Endothelial cell of hepatic sinusoid (primary cell): ENCODE results near the gene ANKS3.
"Not testable (repeated sequence)": the region's sequence is repeated elsewhere in the genome, so short reads cannot be mapped to it uniquely, and the experiment has no call there.

Experiments used
- in situ Hi-C: cut with HindIII; loops from 2 replicates; pipeline ENCODE4 v1.10.0; 2017; ENCODE audit warnings: low sequenced_read_pairs

ANKS3 gene

DNA sequence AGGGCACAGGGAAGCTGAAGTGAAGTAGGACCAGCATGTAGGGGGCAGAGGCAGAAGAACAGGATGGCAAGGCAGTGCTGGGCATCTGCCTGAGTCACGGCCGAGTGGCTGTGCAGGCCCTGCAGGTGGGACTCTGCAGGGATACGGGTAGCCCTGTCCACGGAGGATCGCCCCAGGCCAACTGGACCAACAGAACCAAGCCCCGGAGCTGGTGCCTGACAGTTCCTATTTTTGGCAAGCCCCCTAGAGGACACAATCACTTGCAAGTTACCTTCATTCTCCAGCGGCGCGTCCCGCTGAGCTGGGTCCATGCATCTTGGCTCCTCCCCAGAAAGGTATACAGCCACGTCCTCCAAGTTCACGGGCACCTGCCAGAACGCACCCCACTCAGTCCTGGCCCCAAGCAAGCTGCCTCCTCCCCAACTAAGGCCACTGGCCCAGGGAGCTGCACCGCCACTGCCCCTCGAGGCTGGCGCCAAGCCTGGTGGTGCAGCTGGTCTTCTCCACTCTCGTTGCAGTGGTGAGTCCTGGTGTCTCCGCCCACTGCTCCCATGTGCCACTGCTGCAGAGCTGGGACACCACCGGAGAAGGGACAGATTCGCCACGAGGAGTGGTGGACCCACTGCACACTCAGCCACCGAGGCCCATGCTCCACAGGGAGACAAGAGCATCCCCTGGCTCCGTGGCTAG, 26.3 kb upstream of the ANKS3 start:
- in situ Hi-C loops = no loop called here

DNA sequence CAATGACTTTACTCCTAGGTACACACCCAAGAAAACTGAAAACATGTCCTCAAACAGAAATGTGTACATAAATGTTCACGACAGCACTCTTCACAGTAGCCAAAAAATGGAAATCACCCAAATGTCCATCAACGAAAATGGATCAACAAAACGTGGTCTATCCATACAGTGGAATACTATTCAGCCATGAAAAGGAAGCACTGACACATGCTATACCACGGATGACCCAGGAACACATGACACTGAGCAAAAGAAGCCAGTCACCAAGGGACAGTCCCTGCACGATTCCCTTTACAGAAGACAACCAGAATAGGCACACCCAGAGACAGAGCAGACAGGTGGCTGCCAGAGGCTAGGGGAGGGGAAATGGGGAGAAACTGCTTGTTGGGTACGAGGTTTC, 21.6 kb upstream of the ANKS3 start:
- in situ Hi-C loops = no loop called here

DNA sequence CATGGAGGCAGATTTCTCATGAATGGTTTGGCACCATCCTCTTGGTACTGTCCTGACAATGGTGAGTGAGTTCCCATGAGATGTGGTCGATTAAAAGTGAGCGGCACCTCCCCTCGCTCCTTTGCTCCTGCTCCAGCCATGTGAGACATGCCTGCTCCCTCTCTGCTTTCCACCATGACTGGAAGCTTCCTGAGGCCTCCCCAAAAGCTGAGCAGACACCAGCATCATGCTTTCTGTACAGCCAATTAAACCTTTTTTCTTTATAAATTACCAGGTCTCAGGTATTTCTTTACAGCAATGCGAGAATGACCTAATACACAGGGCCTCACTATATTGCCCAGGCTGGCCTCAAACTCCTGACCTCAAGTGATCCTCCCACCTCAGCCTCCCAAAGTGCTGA, 20.8 kb upstream of the ANKS3 start:
- in situ Hi-C loops = no loop called here

DNA sequence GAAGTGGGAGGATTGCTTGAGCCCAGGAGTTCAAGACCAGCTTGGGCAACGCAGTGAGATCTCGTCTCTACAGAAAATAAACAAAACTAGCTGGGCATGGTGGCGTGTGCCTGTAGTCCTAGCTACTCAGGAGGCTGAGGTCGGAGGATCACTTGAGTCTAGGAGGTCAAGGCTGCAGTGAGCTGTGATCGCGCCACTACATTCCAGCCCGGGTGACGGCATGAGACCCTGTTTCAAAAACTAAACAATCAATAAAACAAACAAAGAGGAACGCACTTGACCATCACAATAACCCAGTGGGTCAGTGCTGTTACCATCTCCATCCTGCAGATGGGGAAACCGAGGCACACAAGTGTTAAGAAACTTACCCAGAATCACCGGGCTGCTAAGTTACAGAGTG, 19.2 kb upstream of the ANKS3 start:
- in situ Hi-C loops = no loop called here

DNA sequence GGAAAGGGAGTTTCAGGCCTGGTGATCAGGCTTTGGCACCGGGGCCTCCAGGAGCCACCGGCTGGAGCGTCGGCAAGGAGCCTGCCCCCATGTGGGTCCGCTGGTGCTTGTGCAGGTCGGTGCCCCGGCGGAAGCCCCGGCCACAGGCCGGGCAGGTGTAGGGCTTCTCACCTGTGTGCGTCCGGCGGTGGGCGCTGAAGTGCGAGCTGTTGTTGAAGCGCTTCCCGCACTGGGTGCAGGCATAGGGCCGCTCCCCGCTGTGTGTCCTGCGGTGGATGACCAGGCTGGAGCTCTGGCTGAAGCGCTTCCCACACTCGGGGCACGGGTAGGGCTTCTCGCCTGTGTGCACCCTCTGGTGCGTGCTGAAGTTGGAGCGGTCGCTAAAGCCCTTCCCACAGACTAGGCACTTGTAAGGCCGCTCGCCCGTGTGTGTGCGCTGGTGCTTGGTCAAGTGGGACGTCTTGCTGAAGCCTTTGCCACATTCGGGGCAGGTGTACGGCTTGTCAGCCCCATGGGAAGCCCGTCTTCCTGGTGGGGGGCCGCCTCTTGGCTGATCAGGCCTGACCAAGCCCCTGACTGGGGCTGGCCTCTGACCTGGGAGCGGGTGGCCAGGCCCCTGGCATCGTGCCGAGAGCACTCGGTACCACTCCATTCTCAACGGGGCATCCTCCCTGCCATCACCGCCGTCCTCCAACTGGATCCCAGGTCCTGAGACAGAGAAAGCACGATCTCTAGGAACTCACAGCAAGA, 18.5 kb upstream of the ANKS3 start:
- in situ Hi-C loops = no loop called here

DNA sequence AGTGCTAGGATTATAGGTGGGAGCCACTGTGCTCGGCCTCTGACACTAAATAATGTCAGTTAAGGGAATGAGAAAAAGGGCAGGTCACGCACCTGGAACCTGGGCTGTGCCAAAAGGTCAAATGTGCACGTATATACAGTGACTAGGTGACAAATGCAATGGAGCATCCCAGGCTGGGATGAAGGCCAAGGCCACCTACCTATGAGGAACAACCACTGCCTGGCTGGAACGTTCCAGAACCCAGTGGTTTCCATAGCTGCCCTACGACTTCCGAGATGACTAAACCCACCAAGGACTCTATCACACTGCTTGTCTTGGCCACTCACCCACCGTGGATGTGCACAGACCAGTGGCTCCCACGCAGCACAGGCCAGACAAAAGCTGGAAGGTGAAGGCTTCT, 16.8 kb upstream of the ANKS3 start:
- in situ Hi-C loops = no loop called here

DNA sequence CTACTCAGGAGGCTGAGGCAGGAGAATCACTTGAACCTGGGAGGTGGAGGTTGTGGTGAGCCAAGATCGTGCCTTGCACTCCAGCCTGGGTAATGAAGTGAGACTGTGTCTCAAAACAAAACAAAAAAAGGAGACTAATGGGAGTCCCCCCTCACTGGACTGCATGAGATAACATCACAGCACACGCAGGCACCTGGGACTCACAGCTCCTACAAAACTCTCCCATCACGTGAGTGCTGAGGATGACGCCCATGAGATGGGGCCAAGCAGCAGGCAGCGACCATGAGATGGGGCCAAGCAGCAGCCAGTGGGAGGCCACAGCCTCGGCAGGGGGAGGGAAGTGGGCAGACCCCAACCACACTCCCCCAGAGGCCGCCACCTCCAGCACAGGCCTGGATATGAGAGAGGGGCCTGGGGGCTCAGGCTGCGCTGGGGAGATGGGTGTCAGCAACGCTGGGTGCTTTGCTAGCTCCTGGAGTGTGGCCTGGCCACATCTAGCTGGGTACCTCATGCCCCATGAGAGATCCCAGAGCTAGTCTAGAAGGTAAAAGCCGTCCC, 15.7 kb upstream of the ANKS3 start:
- in situ Hi-C loops = no loop called here

DNA sequence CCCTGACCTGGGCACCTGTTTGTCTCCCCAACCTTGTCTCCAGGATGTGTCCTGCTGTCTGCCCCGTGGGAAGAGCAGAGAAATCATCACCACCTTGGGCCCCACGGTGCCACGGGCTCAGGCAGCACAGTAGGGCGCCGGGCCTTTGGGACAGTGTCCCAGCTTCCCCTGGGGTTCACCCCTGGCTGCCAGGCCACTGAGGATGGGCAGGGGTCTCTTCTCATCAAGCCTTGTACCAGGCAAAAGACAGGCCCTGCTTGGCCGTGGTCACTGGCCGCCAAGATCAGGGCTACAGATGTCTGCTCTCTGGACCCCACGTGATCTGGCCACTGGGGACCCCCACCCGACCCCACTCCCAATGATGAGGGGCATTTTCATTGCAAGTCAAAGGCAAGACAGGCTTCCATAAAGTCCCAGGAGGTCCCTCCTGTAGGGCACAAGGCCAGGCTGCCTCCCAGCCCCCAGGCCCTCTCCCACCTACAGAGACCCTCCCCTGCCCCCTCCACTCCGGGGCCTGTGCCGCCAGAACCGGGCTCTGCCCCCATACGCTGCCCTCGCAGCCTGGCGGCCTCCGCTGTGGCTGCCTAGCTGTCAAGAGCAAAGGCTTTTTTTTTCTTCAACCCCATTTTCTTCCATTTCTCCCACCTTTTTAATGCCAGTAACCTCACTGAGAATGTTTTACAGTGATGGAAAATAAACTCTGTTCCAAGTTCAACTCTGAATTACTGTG, 14.8 kb upstream of the ANKS3 start:
- in situ Hi-C loops = no loop called here

DNA sequence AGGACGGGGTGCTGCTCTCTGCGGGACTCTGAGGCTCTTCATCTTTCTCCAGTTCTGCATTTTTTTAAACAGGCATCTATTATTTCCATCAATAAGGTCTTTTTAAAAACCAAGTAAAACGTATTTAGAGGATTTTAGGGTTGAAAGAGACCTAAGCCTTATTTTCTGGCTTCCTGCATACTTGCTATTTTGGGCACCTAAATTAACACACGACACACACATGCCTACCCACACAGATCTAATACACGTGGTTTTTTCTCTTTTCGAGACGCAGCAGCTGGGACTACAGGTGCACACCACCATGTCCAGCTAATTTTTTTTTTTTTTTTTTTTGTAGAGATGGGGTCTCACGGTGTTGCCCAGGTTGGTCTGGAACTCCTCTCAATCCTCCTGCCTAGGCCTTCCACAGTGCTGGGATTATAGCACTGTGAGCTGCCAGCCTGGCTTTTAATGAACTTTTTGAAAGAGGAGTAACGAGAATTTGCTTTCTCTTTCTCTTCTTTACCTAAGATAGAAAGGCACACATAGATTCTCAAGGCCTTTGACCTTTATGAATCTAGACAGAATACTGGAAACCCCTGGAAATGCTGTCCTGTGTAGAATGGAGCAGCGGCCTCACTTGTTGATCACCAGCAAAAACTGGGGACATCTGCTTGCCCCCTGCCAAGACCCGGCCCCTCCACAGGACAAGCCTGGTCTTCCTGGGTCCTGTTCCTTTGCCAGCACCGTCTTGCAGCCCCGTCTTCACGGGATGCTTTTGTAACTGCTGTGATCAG, 14.0 kb upstream of the ANKS3 start:
- in situ Hi-C loops = no loop called here

DNA sequence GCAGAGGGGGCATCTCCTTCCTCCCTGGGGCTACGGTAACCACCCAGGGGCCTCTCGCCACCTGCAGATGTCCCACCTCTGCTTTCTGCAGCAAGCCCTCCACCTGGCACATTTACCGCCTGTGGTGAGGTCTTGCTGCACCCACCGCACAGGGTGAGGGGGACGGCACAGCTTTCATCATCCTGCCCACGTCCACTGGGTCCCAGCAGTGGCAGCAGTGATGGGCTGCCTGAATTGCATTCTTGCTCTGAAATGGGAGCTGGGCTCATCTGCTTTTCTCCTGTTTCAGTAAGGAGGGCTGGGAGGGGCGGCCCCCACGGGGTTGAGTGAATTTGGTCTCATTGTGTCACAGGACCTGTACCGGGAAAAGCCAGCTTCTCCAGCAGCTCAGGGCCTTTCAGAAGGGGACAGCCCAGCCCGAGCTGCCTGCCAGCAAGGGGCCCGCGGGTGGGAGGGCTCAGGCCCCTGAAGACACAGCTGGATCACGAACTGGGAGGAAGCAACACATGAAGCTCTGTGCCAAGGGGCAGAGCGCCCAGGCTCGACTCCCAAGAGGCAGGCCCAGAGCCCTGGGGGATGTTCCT, 13.0 kb upstream of the ANKS3 start:
- in situ Hi-C loops = no loop called here

DNA sequence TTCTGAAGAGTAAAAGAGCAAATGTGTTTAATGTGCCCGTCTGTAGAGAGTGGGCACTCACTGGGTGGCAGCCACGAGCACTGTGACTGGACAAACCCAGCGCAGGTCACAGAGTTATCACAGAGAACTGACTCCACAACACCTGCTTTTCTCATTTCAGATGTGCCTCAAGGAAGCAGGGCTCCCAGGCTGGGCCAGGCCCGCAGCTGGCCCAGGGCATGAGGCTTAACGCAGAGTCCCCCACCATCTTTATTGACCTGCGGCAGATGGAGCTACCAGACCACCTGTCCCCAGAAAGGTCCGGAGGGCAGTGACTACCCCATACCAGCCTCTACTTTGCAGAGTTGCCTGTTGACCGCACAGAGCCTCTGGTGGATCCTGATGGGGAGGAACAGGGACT, 12.1 kb upstream of the ANKS3 start:
- in situ Hi-C loops = no loop called here

DNA sequence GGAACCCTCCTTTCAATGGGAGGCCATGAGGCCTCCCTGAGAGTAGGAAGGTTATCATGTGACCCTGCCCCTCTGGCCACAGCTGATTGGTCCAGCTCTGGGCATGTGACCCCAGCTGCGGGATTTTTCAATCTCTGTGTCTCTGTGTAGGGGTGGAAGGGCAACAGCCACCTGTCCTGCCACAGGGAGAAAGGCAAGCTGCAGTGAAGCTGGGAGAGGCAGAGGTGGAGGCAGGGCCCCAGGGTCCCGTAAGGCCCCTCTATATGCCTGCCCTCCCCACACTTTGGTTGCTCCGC, 11.2 kb upstream of the ANKS3 start:
- in situ Hi-C loops = no loop called here

DNA sequence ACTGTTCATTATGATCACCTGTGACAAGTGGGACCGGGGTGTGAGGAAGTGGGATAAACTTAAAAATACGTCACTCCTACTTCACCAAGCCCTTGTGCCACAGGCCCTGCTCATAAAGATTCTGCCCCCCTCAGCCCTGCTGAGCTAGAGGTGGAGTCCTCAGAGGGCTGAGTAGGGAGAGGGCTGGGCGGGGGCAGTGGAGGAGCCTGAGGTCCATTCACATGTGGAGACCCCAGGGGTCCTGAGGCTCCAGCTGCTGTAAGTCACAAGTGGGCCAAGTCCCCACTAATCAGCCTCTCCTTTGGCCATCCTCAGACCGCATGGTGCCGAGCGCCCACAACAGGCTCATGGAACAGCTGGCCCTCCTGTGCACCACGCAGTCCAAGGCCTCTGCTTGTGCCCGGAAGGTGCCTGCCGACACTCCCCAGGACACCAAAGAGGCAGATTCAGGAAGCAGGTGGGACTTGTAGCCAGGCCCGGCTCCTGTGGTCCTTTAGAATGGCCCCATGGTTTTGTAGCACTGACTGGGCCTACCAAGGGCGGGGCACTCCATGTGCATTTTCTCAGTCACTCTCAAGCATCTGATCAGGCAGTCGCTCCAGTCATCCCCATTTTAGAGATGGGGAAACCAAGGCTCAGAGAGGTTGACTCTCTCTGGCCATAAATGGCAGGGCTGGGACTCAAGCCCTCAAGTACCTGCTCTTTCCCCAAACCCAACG, 10.6 kb upstream of the ANKS3 start:
- in situ Hi-C loops = no loop called here

DNA sequence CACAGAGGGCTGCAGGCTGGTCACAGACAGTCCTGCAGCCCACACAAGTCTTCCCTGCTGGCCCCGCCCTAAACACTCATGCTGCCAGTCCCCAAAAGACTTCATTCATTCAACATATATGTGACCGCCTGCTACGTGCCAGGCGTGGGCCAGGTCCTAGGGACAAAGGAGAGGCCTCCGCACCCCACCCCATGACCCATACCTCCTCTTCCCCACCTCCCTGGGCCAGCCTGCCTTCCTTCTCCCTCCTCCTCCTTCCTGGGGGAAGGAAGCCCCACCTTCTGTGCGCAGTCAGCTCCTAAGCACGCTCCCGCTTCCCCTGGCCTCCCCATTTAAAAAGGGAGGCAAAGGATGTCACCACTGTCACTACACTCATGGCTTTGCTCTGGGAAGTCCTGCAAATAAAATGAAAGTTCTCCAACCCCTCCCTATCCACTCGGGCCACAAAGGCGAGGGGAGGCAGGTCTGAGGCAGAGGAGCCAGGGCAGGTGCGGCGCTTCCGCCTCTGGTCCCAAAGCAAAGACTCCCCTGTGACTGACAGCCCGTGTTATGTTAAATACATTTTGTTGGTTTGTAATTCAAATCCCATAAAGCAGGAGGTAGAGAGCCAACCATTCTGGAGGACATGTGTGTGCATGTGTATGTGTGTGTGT, 9.3 kb upstream of the ANKS3 start:
- in situ Hi-C loops = no loop called here

DNA sequence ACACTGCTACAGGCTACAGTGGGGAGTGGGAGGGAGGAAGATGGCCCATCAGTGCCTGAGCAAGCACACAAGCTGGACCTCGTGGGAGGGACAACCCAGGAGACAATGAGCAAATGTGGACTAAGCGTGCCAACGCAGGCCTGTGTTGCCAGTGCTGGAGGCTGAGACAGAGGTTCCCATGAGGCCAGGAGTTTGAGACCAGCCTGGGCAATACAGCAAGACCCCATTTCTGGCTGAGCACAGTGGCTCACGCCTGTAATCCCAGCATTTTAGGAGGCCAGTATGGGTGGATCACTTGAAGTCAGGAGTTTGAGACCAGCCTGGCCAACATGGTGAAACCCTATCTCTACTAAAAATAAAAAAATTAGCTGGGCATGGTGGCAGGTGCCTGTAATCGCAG, 4.3 kb upstream of the ANKS3 start:
- in situ Hi-C loops = not testable (repeated sequence)

DNA sequence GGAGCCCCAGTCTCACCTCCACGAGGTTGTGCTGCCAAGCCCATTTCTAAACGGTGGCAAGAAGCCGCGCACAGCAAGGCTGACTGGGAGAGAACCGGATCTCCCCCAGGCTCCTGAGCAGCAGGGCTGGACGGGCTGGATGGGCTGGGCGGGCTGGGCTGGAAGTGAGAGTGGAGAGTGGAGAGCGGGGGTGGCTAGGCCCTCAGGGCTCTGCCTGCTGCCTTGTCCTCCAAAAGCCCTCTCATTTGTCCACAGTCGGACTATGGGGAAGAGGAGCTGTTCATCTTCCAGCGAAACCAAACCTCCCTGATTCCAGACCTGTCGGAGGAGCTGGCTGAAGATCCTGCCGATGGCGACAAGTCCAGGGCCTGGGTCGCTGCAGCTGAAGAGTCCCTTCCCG, 3.5 kb upstream of the ANKS3 start:
- in situ Hi-C loops = no loop called here

DNA sequence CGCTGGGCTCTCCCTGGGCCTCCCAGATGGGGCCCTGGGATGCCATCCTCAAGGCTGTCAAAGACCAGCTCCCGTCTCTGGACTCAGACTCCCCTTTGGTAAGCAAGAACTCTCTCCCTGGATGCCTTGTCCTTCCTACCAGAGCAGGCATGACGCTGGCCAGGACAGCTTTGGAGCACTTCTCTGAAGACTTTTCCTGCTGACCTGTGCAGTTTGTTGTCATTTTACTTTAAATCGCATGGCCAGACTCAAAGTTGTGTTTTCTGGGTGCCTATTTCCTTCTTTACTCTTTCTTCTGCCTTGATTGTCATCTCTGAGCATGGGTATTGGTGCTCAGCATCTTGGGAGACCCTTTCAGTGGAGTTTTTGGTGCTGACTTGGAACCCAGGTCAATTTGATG, 2.5 kb upstream of the ANKS3 start:
- in situ Hi-C loops = no loop called here

DNA sequence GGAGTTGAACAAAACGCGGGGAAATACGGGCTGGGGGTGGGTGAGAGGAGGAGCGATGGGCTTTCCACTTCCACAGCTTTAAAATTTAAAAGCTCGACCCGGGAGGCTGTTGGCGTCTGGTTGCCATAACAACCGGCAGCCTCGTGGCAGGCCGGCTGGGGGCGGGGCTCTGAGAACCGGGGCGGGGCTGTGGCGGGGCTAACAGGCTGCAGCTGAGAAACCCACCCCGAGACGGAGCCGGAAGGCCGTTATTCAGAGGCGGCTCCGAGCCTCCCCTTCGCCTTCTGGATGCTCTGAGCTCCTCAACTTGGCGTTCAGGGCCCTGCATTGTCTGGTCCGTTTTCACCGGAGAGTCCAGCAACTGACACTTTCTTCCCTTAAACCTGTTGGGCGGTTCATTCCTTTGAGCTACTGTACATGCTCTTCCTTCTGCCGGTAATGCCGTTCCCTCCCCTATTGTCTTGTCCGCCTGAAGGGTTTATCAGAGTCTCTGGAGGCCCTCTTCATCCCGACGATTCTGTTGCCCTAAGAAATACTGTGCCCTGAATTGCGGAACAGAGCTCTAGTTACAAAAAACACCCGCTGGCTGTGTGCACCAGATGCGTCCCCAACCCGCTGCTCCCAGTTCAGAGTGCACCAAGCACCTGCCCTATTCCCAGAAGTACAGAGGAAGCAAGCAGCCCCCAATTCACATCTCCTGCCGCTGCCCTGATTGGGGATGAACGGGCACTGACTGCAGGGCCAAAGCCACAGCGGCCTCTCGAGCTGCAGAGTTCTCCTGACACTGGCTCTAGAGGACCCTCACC, 862 bp upstream of the ANKS3 start:
- in situ Hi-C loops = no loop called here

DNA sequence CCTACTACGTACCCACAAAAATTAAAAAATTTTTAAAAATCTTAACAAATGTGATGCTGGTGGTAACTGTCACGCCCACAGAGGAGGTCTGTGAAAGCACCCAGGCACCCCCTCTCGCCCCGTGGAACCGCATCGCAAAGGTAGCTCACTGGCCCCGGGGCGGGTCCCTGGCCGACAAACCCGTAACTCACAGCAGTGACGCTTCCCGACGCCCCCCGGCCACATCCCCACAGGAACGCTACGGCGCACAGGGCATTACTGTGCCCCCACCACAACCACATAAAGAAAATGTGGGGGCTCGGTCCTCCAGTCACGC, 366 bp downstream of the ANKS3 start:
- in situ Hi-C loops = no loop called here
